Measurements from ENCODE around the gene PTPRU.
A peak's percentile ranks its signal among the peaks of the same experiment; 100 is the strongest.

Gene PTPRU

GRCh38 chr1:29235955-29236711 lies at the start of gene PTPRU:
Gene PTPRU (plus strand): TSS chr1:29236522. CDS start chr1:29236645, 123 bp downstream.
- peak; percentile 96 for DNase-seq (ENCODE audit: low spot score)

- no peak for DNase-seq (ENCODE audit: low spot score)
Measured at GRCh38 chr1:29186707-29187106, 49.6 kb upstream of the PTPRU start.

- no peak for DNase-seq (ENCODE audit: low spot score)
Measured at GRCh38 chr1:29190718-29191117, 45.6 kb upstream of the PTPRU start.

GRCh38 chr1:29193879-29194455 lies 42.4 kb upstream of the PTPRU start:
- DNase-seq (ENCODE audit: low spot score), result no peak

GRCh38 chr1:29195881-29196291 lies 40.4 kb upstream of the PTPRU start:
- no peak for DNase-seq (ENCODE audit: low spot score)

GRCh38 chr1:29196863-29197589 lies 39.3 kb upstream of the PTPRU start:
- peak; percentile 78 for DNase-seq (ENCODE audit: low spot score)

GRCh38 chr1:29197590-29197924 lies 38.8 kb upstream of the PTPRU start:
- no peak for DNase-seq (ENCODE audit: low spot score)

- DNase-seq (ENCODE audit: low spot score), result no peak
Measured at GRCh38 chr1:29197993-29198392, 38.3 kb upstream of the PTPRU start.

- DNase-seq (ENCODE audit: low spot score), result no peak
Measured at GRCh38 chr1:29200906-29201594, 35.3 kb upstream of the PTPRU start.

- DNase-seq (ENCODE audit: low spot score), result no peak
Measured at GRCh38 chr1:29201595-29202051, 34.7 kb upstream of the PTPRU start.

GRCh38 chr1:29202053-29202452 lies 34.3 kb upstream of the PTPRU start:
- DNase-seq (ENCODE audit: low spot score), result no peak

- DNase-seq (ENCODE audit: low spot score), result peak; percentile 89
Measured at GRCh38 chr1:29202584-29203340, 33.6 kb upstream of the PTPRU start.

- DNase-seq (ENCODE audit: low spot score), result no peak
Measured at GRCh38 chr1:29208442-29208841, 27.9 kb upstream of the PTPRU start.

GRCh38 chr1:29209173-29209572 lies 27.1 kb upstream of the PTPRU start:
- DNase-seq (ENCODE audit: low spot score), result peak; percentile 59

- no peak for DNase-seq (ENCODE audit: low spot score)
Measured at GRCh38 chr1:29210278-29211085, 25.8 kb upstream of the PTPRU start.

- DNase-seq (ENCODE audit: low spot score), result no peak
Measured at GRCh38 chr1:29211086-29212030, 25.0 kb upstream of the PTPRU start.

GRCh38 chr1:29213055-29213454 lies 23.3 kb upstream of the PTPRU start:
- DNase-seq (ENCODE audit: low spot score), result no peak

- DNase-seq (ENCODE audit: low spot score), result no peak
Measured at GRCh38 chr1:29217633-29218032, 18.7 kb upstream of the PTPRU start.

GRCh38 chr1:29218223-29218622 lies 18.1 kb upstream of the PTPRU start:
- no peak for DNase-seq (ENCODE audit: low spot score)

GRCh38 chr1:29221296-29221695 lies 15.0 kb upstream of the PTPRU start:
- no peak for DNase-seq (ENCODE audit: low spot score)

Measured in AG08396 (cell line).